ENCODE data around the gene ST7L.

Gene ST7L

DNA sequence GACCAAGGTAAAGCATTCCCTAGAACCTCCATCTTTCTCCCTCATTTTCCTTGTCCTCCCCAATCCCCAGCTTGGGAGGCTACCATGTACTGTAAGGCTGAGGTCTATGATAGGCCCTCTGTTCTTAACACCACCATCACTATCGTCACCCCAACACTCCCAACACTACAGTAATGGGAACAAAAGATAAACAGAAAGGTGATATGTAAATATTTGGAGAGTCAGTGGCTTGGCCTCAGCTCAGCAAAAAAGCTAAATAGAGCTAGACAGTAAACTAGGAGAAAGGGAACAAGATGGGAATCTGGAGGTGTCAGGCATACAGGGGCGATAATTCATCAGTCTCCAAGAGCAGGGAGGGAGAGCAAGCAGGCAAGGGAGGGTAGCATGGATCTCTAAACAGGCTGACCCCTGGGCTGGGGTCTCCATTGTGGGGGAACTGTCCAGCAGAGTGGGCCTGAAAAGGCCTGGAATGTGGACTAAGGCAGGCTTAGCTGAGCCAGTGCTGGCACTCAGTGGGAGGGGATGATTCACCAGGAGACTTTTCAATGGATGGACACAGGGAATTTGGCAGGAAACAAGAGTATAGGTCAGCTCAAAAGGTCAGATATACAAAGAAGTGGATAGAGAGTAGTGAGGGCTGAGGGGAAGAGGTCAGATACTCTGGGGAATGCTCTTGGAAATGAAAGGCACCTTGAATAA, 103.5 kb downstream of the ST7L start:
- TF ChIP-seq, protein P1, sequence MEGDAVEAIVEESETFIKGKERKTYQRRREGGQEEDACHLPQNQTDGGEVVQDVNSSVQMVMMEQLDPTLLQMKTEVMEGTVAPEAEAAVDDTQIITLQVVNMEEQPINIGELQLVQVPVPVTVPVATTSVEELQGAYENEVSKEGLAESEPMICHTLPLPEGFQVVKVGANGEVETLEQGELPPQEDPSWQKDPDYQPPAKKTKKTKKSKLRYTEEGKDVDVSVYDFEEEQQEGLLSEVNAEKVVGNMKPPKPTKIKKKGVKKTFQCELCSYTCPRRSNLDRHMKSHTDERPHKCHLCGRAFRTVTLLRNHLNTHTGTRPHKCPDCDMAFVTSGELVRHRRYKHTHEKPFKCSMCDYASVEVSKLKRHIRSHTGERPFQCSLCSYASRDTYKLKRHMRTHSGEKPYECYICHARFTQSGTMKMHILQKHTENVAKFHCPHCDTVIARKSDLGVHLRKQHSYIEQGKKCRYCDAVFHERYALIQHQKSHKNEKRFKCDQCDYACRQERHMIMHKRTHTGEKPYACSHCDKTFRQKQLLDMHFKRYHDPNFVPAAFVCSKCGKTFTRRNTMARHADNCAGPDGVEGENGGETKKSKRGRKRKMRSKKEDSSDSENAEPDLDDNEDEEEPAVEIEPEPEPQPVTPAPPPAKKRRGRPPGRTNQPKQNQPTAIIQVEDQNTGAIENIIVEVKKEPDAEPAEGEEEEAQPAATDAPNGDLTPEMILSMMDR (IDR thresholded peaks at IDR 0.05; ENCODE audit: control insufficient read depth, extremely low read depth, insufficient read depth), result no peak
- DNase-seq (ENCODE audit: low read depth), result no peak
- no peak overlapping the region for H3K4me3 ChIP-seq (ENCODE audit: low read depth, low read length)

DNA sequence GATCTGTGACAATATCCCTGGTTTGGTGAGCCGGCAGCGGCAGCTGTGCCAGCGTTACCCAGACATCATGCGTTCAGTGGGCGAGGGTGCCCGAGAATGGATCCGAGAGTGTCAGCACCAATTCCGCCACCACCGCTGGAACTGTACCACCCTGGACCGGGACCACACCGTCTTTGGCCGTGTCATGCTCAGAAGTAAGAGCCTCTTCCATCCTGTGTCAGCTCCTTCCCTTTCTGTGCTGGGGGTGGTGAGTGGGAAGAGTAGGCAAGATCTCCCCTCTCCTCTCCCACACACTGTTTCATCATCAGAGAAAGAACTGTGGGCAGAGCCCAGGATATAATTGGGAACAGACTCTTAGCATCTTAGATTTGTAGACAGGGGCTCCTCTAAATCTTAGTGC, 104.0 kb downstream of the ST7L start:
- H3K4me3 ChIP-seq (ENCODE audit: low read depth, low read length), result no peak overlapping the region
- DNase-seq (ENCODE audit: low read depth), result no peak
- TF ChIP-seq, protein P1 (IDR thresholded peaks at IDR 0.05; ENCODE audit: control insufficient read depth, extremely low read depth, insufficient read depth), result no peak

DNA sequence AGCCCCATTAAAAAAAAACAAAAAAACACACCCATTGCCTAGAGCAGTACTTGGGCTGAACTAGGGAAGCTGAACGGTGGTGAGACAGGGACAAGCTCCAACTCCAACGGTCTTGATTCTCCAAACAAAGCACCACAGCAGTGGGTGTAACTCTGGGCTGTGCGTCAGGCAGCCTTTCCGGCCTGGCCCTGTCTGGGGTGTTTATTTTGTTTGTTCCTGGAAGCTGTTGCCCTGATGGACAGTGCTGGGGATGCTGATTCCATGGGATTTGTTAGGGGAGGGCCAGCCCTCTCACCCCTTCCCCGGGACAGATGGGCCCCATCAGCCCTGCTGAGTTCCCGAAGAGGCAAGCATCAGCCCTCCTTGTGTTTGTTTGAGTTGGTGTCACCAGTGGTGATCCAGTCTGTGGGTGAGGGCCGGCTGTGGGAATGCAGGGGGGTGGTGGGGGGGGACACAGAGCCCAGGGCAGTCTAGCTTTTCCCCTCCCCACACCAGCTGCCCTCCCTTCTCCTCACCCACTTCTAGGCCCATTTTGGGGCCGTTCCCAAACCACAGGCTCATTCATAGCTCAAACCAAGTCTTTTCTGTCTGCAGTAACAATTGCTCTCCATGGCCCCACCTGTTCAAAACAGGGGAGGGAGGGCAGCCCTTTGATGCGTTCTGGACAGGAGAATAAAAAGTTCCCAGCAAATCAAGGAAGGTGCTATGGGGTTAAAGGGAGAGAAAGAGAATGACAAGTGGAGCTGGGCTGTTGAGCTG, 105.7 kb downstream of the ST7L start:
- TF ChIP-seq, protein P1 (IDR thresholded peaks at IDR 0.05; ENCODE audit: control insufficient read depth, extremely low read depth, insufficient read depth), result no peak
- DNase-seq (ENCODE audit: low read depth), result no peak
- H3K4me3 ChIP-seq (ENCODE audit: low read depth, low read length), result no peak overlapping the region

DNA sequence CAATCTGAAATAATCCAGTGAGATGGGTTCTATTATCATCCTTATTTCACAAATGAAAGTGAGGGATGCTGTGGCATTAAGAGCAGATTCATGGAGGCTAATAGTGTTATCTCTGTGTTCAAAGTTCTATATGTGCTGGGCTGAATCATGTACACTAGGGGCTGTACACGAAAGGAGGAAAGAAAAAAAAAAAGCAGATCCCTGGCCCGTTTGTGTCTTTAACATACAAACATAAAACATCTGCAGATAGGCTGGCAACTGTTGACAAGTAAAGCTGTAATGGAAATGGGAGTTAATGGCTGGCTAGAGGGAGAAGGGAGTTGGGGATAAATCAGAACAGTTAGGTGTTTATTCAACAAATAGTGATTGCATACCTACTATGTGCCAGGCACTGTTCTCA, 107.0 kb downstream of the ST7L start:
- DNase-seq (ENCODE audit: low read depth), result no peak
- TF ChIP-seq, protein P1 (IDR thresholded peaks at IDR 0.05; ENCODE audit: control insufficient read depth, extremely low read depth, insufficient read depth), result no peak
- no peak overlapping the region for H3K4me3 ChIP-seq (ENCODE audit: low read depth, low read length)

DNA sequence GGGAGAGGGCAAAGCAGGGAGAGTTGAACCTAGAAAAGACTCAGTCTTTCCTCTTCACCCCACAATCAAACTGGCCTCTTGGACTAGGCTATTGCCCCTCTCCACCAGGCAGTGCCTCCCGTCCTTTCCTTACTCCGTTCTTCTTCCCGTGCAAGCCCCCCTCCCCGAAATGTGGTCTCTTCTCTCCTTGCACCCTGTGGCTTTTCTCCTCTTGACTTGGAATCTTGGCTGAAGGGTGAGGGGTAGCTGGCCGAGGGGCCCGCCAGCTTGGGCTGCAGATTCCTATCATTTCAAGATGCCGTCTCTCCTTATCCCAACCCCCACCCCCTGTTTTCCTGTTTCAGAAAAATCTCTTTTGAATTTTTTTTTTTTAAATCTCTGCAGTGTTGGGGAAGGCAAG, 108.6 kb downstream of the ST7L start:
- H3K4me3 ChIP-seq (ENCODE audit: low read depth, low read length), result no peak overlapping the region
- TF ChIP-seq, protein P1 (IDR thresholded peaks at IDR 0.05; ENCODE audit: control insufficient read depth, extremely low read depth, insufficient read depth), result no peak
- no peak for DNase-seq (ENCODE audit: low read depth)

DNA sequence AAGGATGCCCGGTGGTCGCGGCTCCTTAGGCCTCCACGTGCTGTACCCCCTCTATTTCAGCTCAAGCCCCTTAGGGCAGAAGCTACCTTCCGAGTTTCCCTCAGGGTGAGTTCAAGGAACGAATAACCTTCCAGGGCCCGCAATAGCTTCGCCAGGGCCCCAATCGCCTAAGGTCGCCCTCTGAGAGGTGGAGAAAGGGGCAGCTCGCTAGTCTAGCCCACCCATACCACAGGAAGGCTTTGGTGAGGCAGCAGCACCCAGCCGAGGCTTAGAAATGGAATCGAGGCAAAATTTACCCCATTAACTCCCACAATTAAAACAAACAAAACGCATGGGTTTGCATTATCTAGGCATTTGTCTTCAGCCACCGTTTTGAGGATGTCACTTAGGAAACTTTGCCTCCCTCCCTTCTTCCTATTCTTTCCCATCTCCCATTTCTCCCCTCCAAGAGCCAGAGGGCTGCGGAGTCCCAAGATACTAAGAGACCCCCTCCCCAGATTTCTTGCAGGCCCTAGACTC, 109.2 kb downstream of the ST7L start:
- no peak overlapping the region for H3K4me3 ChIP-seq (ENCODE audit: low read depth, low read length)
- no peak for DNase-seq (ENCODE audit: low read depth)
- TF ChIP-seq, protein P1 (IDR thresholded peaks at IDR 0.05; ENCODE audit: control insufficient read depth, extremely low read depth, insufficient read depth), result no peak

Data from LNCaP clone FGC (cell line).